Measurements from ENCODE around the gene GIMAP8. TPM values are rescaled to one million over a fixed set of nuclear protein-coding genes. Genes with fewer than 3 reads are reported as not detected.

Gene GIMAP8
- total RNA-seq, 1 donor = not detected

DNA sequence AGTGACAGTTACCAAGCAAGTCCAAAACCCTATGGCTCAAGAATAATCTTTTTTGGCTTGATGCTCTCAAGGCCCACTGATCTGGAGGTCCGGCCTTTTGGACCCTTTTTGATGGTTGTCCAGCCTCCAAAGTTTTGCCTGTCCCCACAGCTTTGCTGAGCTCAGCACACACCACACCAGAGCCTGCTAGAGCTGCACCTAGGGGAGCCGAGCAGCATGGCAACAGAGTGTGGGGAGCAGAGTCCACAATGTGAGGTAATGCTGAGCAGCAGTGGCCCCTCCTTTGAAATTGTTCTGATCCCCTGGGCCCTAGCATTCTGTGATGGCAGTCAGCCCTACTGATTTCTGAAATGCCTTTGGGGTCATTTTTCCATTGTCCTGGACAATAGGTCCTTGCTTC is 73.6 kb downstream of the GIMAP8 start:
- no peak overlapping the region for H3K4me3 ChIP-seq (ENCODE audit: insufficient read depth, low read length)
- H3K79me2 ChIP-seq (ENCODE audit: insufficient read depth, low read length) = no peaks in the 10 kb centered on the region
- no peak overlapping the region for H3K27ac ChIP-seq (ENCODE audit: low read depth, low read length)
- no peaks in the 10 kb centered on the region for H3K36me3 ChIP-seq (ENCODE audit: insufficient read depth, low read length)
- H3K27me3 ChIP-seq (ENCODE audit: insufficient read depth, low read length) = no peaks in the 10 kb centered on the region
- H4K20me1 ChIP-seq (ENCODE audit: insufficient read depth, low read length) = no peaks in the 10 kb centered on the region
- TF ChIP-seq, protein P1, sequence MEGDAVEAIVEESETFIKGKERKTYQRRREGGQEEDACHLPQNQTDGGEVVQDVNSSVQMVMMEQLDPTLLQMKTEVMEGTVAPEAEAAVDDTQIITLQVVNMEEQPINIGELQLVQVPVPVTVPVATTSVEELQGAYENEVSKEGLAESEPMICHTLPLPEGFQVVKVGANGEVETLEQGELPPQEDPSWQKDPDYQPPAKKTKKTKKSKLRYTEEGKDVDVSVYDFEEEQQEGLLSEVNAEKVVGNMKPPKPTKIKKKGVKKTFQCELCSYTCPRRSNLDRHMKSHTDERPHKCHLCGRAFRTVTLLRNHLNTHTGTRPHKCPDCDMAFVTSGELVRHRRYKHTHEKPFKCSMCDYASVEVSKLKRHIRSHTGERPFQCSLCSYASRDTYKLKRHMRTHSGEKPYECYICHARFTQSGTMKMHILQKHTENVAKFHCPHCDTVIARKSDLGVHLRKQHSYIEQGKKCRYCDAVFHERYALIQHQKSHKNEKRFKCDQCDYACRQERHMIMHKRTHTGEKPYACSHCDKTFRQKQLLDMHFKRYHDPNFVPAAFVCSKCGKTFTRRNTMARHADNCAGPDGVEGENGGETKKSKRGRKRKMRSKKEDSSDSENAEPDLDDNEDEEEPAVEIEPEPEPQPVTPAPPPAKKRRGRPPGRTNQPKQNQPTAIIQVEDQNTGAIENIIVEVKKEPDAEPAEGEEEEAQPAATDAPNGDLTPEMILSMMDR (IDR thresholded peaks at IDR 0.05; ENCODE audit: extremely low read depth, low read depth, low read length) = no peak
- H3K4me2 ChIP-seq (ENCODE audit: insufficient read depth, low read length) = no peak overlapping the region
- no peaks in the 10 kb centered on the region for H3K9me3 ChIP-seq (ENCODE audit: low read depth, low read length)
- no peak overlapping the region for H2AFZ ChIP-seq (ENCODE audit: low read length)
- H3K4me1 ChIP-seq (ENCODE audit: insufficient read depth, low read length) = no peaks in the 10 kb centered on the region
- DNase-seq (ENCODE audit: insufficient read length, low spot score, missing footprints) = no peak

Other genes with a start within 250 kb of the GIMAP8 start
- gene LRRC61, start 127.3 kb upstream of the GIMAP8 start, total RNA-seq = 1.8 and 4.0 TPM in 2 replicates
- gene ACTR3C, start 127.1 kb upstream of the GIMAP8 start, total RNA-seq = 1.8 and 3.8 TPM in 2 replicates
- gene RARRES2, start 109.0 kb upstream of the GIMAP8 start, total RNA-seq = 18.3 and 26.1 TPM in 2 replicates
- gene REPIN1, start 81.8 kb upstream of the GIMAP8 start, total RNA-seq = 53.6 and 57.5 TPM in 2 replicates
- 5.0 and 6.2 TPM in 2 replicates for gene ZNF775, start 71.3 kb upstream of the GIMAP8 start, total RNA-seq
- gene GIMAP7, start 64.2 kb downstream of the GIMAP8 start, total RNA-seq = under 0.01 TPM in 1 of 2 replicates, not detected in the other
- not detected in 2 replicates for gene GIMAP4, start 116.8 kb downstream of the GIMAP8 start, total RNA-seq
- 0.36 TPM in 1 of 2 replicates, not detected in the other for gene GIMAP6, start 181.8 kb downstream of the GIMAP8 start, total RNA-seq
- gene GIMAP2, start 235.1 kb downstream of the GIMAP8 start, total RNA-seq = 8.8 and 9.4 TPM in 2 replicates

All from osteoblast (primary cell).